Measurements from ENCODE around the gene SOBP.

SOBP gene

GRCh38 chr6:107707346-107708275 is 217.7 kb downstream of the SOBP start:
- H3K27ac ChIP-seq: no peak overlapping the region
- TF ChIP-seq ZFX (IDR thresholded peaks at IDR 0.05; ENCODE audit: borderline replicate concordance) (no peak), CTCF (IDR thresholded peaks at IDR 0.05) (no peak)

DNA sequence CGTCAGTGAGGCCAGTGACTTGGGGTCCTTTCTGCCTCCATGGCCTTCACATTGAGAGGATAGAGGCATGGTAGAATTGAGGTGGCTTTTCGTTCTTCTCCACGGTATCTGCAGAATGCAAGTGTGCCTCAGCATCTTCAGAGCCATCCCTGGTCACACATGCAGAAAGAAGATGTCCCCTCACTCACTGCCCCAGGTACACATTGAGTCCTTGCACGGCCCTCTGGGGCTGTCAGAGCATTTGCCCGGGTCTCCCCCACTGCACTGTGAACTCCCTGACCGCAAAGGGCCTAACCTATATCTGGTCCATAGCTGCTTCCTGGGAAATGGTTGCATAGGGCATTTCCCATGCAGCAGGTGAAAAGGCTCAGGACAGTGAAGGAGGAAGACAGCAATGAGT is 218.5 kb downstream of the SOBP start:
- no peak overlapping the region for H3K27ac ChIP-seq
- no peak for TF ChIP-seq CTCF (IDR thresholded peaks at IDR 0.05)
- no peak for TF ChIP-seq ZFX (IDR thresholded peaks at IDR 0.05; ENCODE audit: borderline replicate concordance)

DNA sequence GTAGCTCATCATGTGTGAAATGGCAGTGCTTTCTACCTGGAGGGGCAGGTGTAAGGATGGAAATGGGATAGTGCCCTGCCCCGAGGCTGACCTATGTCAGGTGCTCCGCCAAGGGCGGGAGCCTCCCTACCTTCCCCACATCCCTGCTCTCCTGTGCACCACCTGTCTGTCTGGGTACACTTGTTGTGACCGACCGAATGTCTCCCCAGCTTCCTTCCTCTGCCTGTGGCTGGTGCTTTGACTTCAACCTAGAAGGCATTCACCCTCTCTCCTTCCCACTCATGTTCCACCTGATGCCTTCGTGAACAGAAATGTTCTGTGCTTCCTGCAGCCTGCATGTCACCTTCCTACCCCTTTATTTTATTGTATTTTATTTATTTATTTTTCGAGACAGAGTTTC is 219.4 kb downstream of the SOBP start:
- no peak overlapping the region for H3K27ac ChIP-seq
- TF ChIP-seq CTCF (IDR thresholded peaks at IDR 0.05) (no peak), ZFX (IDR thresholded peaks at IDR 0.05; ENCODE audit: borderline replicate concordance) (no peak)

All from 22Rv1 (cell line).